H9 (cell line): ENCODE measurements around the gene CDK5R2. TPM values are rescaled to one million over a fixed set of nuclear protein-coding genes. Genes with fewer than 3 reads are reported as not detected.

Source experiments
- DNase-seq: peaks from one replicate; pipeline ENCODE4 v3.0.0-alpha.2; 2017
- H2AFZ ChIP-seq: one replicate; pipeline ENCODE4 v1.6.1; 2013; ENCODE audit warnings: mild to moderate bottlenecking, low read length, control low read depth, moderate library complexity
- H2AK5ac ChIP-seq: 2 replicates; pipeline ENCODE4 v1.6.1; 2013; ENCODE audit warnings: low read length, control low read depth, mixed read lengths; ENCODE audit not compliant: insufficient read length
- H2BK120ac ChIP-seq: one replicate; pipeline ENCODE4 v1.6.1; 2013; ENCODE audit warnings: low read depth, mild to moderate bottlenecking, low read length, control low read depth, inconsistent platforms; ENCODE audit not compliant: poor library complexity, severe bottlenecking
- H2BK12ac ChIP-seq: 2 replicates; pipeline ENCODE4 v1.6.1; 2013; ENCODE audit warnings: low read length, control low read depth, mixed read lengths, low read depth; ENCODE audit not compliant: insufficient read length
- H2BK15ac ChIP-seq: 2 replicates; pipeline ENCODE4 v1.6.1; 2013; ENCODE audit warnings: low read depth, low read length, control low read depth
- H2BK20ac ChIP-seq: one replicate; pipeline ENCODE4 v1.6.1; 2013; ENCODE audit warnings: low read depth, mild to moderate bottlenecking, low read length, control low read depth, inconsistent platforms; ENCODE audit not compliant: poor library complexity, severe bottlenecking
- H2BK5ac ChIP-seq: 2 replicates; pipeline ENCODE4 v1.6.1; 2013; ENCODE audit warnings: low read length, control low read depth, mixed read lengths; ENCODE audit not compliant: insufficient read length
- H3K14ac ChIP-seq: 2 replicates; pipeline ENCODE4 v1.6.1; 2013; ENCODE audit warnings: low read length, control low read depth; ENCODE audit not compliant: insufficient read depth
- H3K18ac ChIP-seq: 2 replicates; pipeline ENCODE4 v1.6.1; 2013; ENCODE audit warnings: low read depth, mild to moderate bottlenecking, mixed read lengths, low read length, control low read depth; ENCODE audit not compliant: insufficient read length
- H3K23ac ChIP-seq: 2 replicates; pipeline ENCODE4 v1.6.1; 2013; ENCODE audit warnings: low read length, control low read depth, mixed read lengths, low read depth; ENCODE audit not compliant: insufficient read length
- H3K23me2 ChIP-seq: 2 replicates; pipeline ENCODE4 v1.6.1; 2013; ENCODE audit warnings: low read depth, mild to moderate bottlenecking, mixed read lengths, low read length, control low read depth; ENCODE audit not compliant: insufficient read length, poor library complexity, severe bottlenecking
- H3K27ac ChIP-seq: 2 replicates; pipeline ENCODE4 v1.5.1; 2013; ENCODE audit warnings: low read length, control low read depth, mixed read lengths, low read depth; ENCODE audit not compliant: insufficient read length
- H3K27me3 ChIP-seq: 2 replicates; pipeline ENCODE4 v1.6.1; 2013; ENCODE audit warnings: low read length, control low read depth, inconsistent platforms; ENCODE audit not compliant: insufficient read depth
- H3K4ac ChIP-seq: 2 replicates; pipeline ENCODE4 v1.6.1; 2013; ENCODE audit warnings: low read depth, mild to moderate bottlenecking, control low read depth, inconsistent platforms, low read length, moderate library complexity
- H3K4me1 ChIP-seq: 2 replicates; pipeline ENCODE4 v1.6.1; 2013; ENCODE audit warnings: low read length, control low read depth, inconsistent platforms; ENCODE audit not compliant: insufficient read depth
- H3K4me2 ChIP-seq: 2 replicates; pipeline ENCODE4 v1.6.1; 2013; ENCODE audit warnings: low read length, control low read depth, mixed read lengths; ENCODE audit not compliant: insufficient read length, insufficient read depth
- H3K56ac ChIP-seq: 2 replicates; pipeline ENCODE4 v1.6.1; 2013; ENCODE audit warnings: low read depth, mild to moderate bottlenecking, mixed read lengths, low read length, control low read depth; ENCODE audit not compliant: insufficient read length
- H3K79me1 ChIP-seq: 2 replicates; pipeline ENCODE4 v1.6.1; 2013; ENCODE audit warnings: low read depth, mild to moderate bottlenecking, moderate library complexity, low read length, control low read depth, inconsistent platforms; ENCODE audit not compliant: insufficient read depth, poor library complexity, severe bottlenecking
- H3K79me2 ChIP-seq: 2 replicates; pipeline ENCODE4 v1.6.1; 2013; ENCODE audit warnings: low read length, control low read depth, inconsistent platforms; ENCODE audit not compliant: insufficient read depth
- H3K9ac ChIP-seq: 2 replicates; pipeline ENCODE4 v1.6.1; 2013; ENCODE audit warnings: low read length, control low read depth, mixed read lengths; ENCODE audit not compliant: insufficient read length; ENCODE audit errors: extremely low read depth
- H3K9me3 ChIP-seq: one replicate; pipeline ENCODE4 v1.6.1; 2013; ENCODE audit warnings: low read depth, low read length, inconsistent platforms; ENCODE audit not compliant: control insufficient read depth
- H3T11ph ChIP-seq: one replicate; pipeline ENCODE4 v1.6.1; 2013; ENCODE audit warnings: mild to moderate bottlenecking, low read length, control low read depth, inconsistent platforms
- H4K20me1 ChIP-seq: one replicate; pipeline ENCODE4 v1.6.1; 2013; ENCODE audit not compliant: control insufficient read depth, insufficient read length, insufficient read depth
- H4K5ac ChIP-seq: 2 replicates; pipeline ENCODE4 v1.6.1; 2013; ENCODE audit warnings: low read depth, mild to moderate bottlenecking, mixed read lengths, low read length, control low read depth; ENCODE audit not compliant: insufficient read length
- H4K8ac ChIP-seq: replicated peaks from 2 replicates; pipeline ENCODE4 v1.6.1; 2013; ENCODE audit warnings: low read length, control low read depth, mixed read lengths, low read depth; ENCODE audit not compliant: insufficient read length
- H4K91ac ChIP-seq: 2 replicates; pipeline ENCODE4 v1.6.1; 2013; ENCODE audit warnings: low read depth, mild to moderate bottlenecking, moderate library complexity, mixed read lengths, low read length, control low read depth; ENCODE audit not compliant: insufficient read length
- H3K27ac Mint-ChIP-seq, 3 experiments: 2 replicates in 2 of 3; 3 replicates in 1 of 3; pipeline ENCODE4 v1.8.0; 2020 to 2021; ENCODE audit warnings: mixed read lengths in 3 of 3, mild to moderate bottlenecking in 1 of 3, moderate library complexity in 1 of 3
- H3K27me3 Mint-ChIP-seq: 2 replicates; pipeline ENCODE4 v1.8.0; 2021; ENCODE audit warnings: low read depth, mild to moderate bottlenecking, moderate library complexity, mixed read lengths
- H3K36me3 Mint-ChIP-seq, 3 experiments: 2 replicates in 2 of 3; 3 replicates in 1 of 3; pipeline ENCODE4 v1.8.0; 2020 to 2021; ENCODE audit warnings: low read depth in 3 of 3, mixed read lengths in 3 of 3; ENCODE audit not compliant: insufficient read depth in 1 of 3
- H3K4me1 Mint-ChIP-seq, 2 experiments: 2 replicates each; pipeline ENCODE4 v1.8.0; 2020; ENCODE audit warnings: mixed read lengths in 2 of 2
- H3K4me3 Mint-ChIP-seq, 2 experiments: 2 replicates in 1 of 2; 3 replicates in 1 of 2; pipeline ENCODE4 v1.8.0; 2020 to 2021; ENCODE audit warnings: mild to moderate bottlenecking in 2 of 2, mixed read lengths in 2 of 2, moderate library complexity in 1 of 2
- H3K9me3 Mint-ChIP-seq, 2 experiments: 2 replicates in 1 of 2; 3 replicates in 1 of 2; pipeline ENCODE4 v1.8.0; 2020; ENCODE audit warnings: mild to moderate bottlenecking in 2 of 2, mixed read lengths in 2 of 2, moderate library complexity in 1 of 2
- CTCF ChIP-seq: fragments of 200-600 bp; sonication (generic); conservative IDR thresholded peaks from 3 replicates; pipeline ENCODE4 v1.8.0; 2021; ENCODE audit warnings: antibody characterized with exemption, mild to moderate bottlenecking
- WGBS: extraction: QIAGEN DNeasy Blood & Tissue Kit; methylation state at CpG from one replicate; pipeline ENCODE4 v1.1.7; 2013; ENCODE audit warnings: missing lambda C conversion rate, low lambda C conversion rate, mixed read lengths; ENCODE audit not compliant: insufficient read length; ENCODE audit errors: extremely low coverage; 5-methylcytosine and 5-hydroxymethylcytosine counted together
- total RNA-seq: library from RNA; stranded (reverse); gene quantifications from 2 replicates; pipeline ENCODE4 v1.2.1, GENCODE V29; 2021

Gene CDK5R2
- total RNA-seq, 1 experiment from 2014 or later = 0.26 TPM

- Histone ChIP-seq H4K91ac (no peak overlapping the region), H3K79me1 (no peaks in the 10 kb centered on the region), H3K9ac (no peak overlapping the region), H3K4me1 (no peaks in the 10 kb centered on the region), H2AFZ (no peak overlapping the region), H3K23me2 (no peaks in the 10 kb centered on the region), H3K27me3 (no peaks in the 10 kb centered on the region), H4K5ac (no peak overlapping the region), H3K79me2 (no peaks in the 10 kb centered on the region), H2BK15ac (no peak overlapping the region), H3K18ac (no peak overlapping the region), H2BK5ac (no peak overlapping the region), H2AK5ac (no peak overlapping the region), H2BK120ac (no peak overlapping the region), H3T11ph (no peak overlapping the region), H3K4me2 (no peak overlapping the region), H2BK20ac (no peak overlapping the region), H3K14ac (no peak overlapping the region), H4K8ac (no peak overlapping the region), H2BK12ac (no peak overlapping the region), H3K23ac (no peak overlapping the region), H3K4ac (no peak overlapping the region), H4K20me1 (no peaks in the 10 kb centered on the region), H3K56ac (no peak overlapping the region), H3K9me3 (no peaks in the 10 kb centered on the region), H3K27ac (no peak overlapping the region)
- Mint-ChIP-seq H3K9me3 (peaks cover 41 to 47% of the 10 kb centered on the region in 2 experiments), H3K36me3 (peaks cover 12 to 24% (median 22%) of the 10 kb centered on the region in 3 experiments; a peak in 6 of 7 replicates), H3K4me3 (no peak overlapping the region), H3K4me1 (no peaks in the 10 kb centered on the region), H3K27ac (no peak overlapping the region), H3K27me3 (peaks cover 22% of the 10 kb centered on the region)
- TF ChIP-seq CTCF = no peak
- no peak for DNase-seq
- WGBS = no CpG with 5 or more reads among the region's 2 CpGs
Measured at GRCh38 chr2:218927422-218927821, 32.0 kb upstream of the CDK5R2 start.
